NCI-H526 (cell line): ENCODE measurements around the gene PAGE5.

Source experiments
- DNase-seq, 2 experiments: peaks; one replicate each; lab custom pipeline; 2025; lab: John Stamatoyannopoulos, UW

PAGE5 gene

GRCh38 chrX:55220119-55220794, at the start of gene PAGE5:
PAGE5 (plus strand) TSS chrX:55220346; CDS start chrX:55221383, 1,037 bp downstream.
- no peak for DNase-seq

GRCh38 chrX:55187281-55187680, 32.9 kb upstream of the PAGE5 start:
- no peak for DNase-seq

- no peak for DNase-seq
Measured at GRCh38 chrX:55196688-55197087, 23.5 kb upstream of the PAGE5 start.

GRCh38 chrX:55201930-55202579, 18.1 kb upstream of the PAGE5 start:
- no peak for DNase-seq

- DNase-seq = no peak
Measured at GRCh38 chrX:55206162-55206941, 13.8 kb upstream of the PAGE5 start.

- no peak for DNase-seq
Measured at GRCh38 chrX:55210931-55211677, 9.0 kb upstream of the PAGE5 start.

- no peak for DNase-seq
Measured at GRCh38 chrX:55213381-55213780, 6.8 kb upstream of the PAGE5 start.

- DNase-seq = no peak
Measured at GRCh38 chrX:55240788-55241340, 20.7 kb downstream of the PAGE5 start.

- DNase-seq = no peak
Measured at GRCh38 chrX:55253528-55253927, 33.4 kb downstream of the PAGE5 start.

GRCh38 chrX:55260806-55261205, 40.7 kb downstream of the PAGE5 start:
- no peak for DNase-seq

- DNase-seq = no peak
Measured at GRCh38 chrX:55264816-55265215, 44.7 kb downstream of the PAGE5 start, which contains the start of gene PAGE3. PAGE3 (minus strand) TSS chrX:55264916; CDS start chrX:55263903, 1,013 bp downstream.
